ENCODE data around the gene AKR1D1. TPM values are rescaled to one million over a fixed set of nuclear protein-coding genes. Genes with fewer than 3 reads are reported as not detected.

Gene AKR1D1
- total and polyA plus RNA-seq, 2 of the 13 experiments (the other 11 are each of a cell fraction or from before 2014, with no cell fraction given), result 6.9 to 37.0 TPM

DNA sequence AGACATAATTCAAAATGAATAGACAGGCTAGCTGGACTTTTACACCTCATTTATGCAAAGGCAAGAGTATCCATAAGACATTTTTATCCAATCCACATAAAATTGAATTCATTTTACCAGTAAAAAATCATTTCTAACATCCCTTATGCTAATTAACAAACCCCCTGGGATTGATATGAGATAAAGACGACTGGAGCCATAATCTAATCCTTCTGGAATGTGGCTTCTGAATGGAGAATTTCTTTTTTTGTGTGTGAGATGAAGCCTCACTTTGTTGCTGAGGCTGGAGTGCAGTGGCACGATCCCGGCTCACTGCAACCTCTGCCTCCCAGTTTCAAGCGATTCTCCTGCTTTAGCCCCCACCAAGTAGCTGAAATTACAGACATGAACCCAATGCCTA lies 90.4 kb downstream of the AKR1D1 start:
- no peak overlapping the region for H3K4me3 ChIP-seq (replicated peaks in 1 of 3; ENCODE audit: insufficient read depth in 1 of 3, low read depth in 2 of 3, low read length in 3 of 3)
- ATAC-seq, result no peak
- in situ Hi-C loops (cut with HindIII; ENCODE audit: extremely low pct_ligation_motif_present, low pct_unique_long_range_greater_than_20kb), result loop anchor here (10.0 kb wide), 1 partner anchor 298 kb away; the partner anchor contains the start of gene TRIM24
- H3K79me2 ChIP-seq (ENCODE audit: insufficient read depth, low read length), result no peaks in the 10 kb centered on the region
- no peak for DNase-seq (ENCODE audit: low spot score)
- no peaks in the 10 kb centered on the region for H3K27me3 ChIP-seq (ENCODE audit: control insufficient read depth in 1 of 2, insufficient read depth in 2 of 2, low read length in 2 of 2)
- no peak overlapping the region for H3K9ac ChIP-seq (ENCODE audit: insufficient read depth, low read depth, low read length)
- H3K9me3 ChIP-seq (ENCODE audit: low read length), result peaks cover 26% of the 10 kb centered on the region
- ChIA-PET CTCF (ENCODE audit: low intra/inter-chr PET ratio, low total read pairs) (no interaction called here), POLR2A (no interaction called here)
- no peak for FAIRE-seq
- no TSS peak for BruUV-seq (replicated peaks)
- H3K4me2 ChIP-seq (ENCODE audit: low read depth, low read length), result no peak overlapping the region
- 99% methylated on average over 4 of the region's 4 CpGs for WGBS (ENCODE audit: low lambda C conversion rate)
- no peak overlapping the region for H2AFZ ChIP-seq (ENCODE audit: low read length)
- H4K20me1 ChIP-seq (ENCODE audit: insufficient read depth, low read length), result no peaks in the 10 kb centered on the region
- intact Hi-C loops (cut with micrococcal nuclease; ENCODE audit: unreplicated experiment), result loop anchor here (10.0 kb wide), 3 partner anchors 68 to 218 kb away; no protein-coding TSS in a partner anchor
- H3K36me3 ChIP-seq (replicated peaks in 1 of 2; ENCODE audit: control insufficient read depth in 1 of 2, insufficient read depth in 2 of 2, low read length in 2 of 2), result no peaks in the 10 kb centered on the region
- peaks cover 60% of the 10 kb centered on the region for H3K4me1 ChIP-seq (ENCODE audit: insufficient read depth, low read length)
- no peak overlapping the region for H3K27ac ChIP-seq (ENCODE audit: extremely low read length, insufficient read depth, low read length)
- TF ChIP-seq, protein P1, sequence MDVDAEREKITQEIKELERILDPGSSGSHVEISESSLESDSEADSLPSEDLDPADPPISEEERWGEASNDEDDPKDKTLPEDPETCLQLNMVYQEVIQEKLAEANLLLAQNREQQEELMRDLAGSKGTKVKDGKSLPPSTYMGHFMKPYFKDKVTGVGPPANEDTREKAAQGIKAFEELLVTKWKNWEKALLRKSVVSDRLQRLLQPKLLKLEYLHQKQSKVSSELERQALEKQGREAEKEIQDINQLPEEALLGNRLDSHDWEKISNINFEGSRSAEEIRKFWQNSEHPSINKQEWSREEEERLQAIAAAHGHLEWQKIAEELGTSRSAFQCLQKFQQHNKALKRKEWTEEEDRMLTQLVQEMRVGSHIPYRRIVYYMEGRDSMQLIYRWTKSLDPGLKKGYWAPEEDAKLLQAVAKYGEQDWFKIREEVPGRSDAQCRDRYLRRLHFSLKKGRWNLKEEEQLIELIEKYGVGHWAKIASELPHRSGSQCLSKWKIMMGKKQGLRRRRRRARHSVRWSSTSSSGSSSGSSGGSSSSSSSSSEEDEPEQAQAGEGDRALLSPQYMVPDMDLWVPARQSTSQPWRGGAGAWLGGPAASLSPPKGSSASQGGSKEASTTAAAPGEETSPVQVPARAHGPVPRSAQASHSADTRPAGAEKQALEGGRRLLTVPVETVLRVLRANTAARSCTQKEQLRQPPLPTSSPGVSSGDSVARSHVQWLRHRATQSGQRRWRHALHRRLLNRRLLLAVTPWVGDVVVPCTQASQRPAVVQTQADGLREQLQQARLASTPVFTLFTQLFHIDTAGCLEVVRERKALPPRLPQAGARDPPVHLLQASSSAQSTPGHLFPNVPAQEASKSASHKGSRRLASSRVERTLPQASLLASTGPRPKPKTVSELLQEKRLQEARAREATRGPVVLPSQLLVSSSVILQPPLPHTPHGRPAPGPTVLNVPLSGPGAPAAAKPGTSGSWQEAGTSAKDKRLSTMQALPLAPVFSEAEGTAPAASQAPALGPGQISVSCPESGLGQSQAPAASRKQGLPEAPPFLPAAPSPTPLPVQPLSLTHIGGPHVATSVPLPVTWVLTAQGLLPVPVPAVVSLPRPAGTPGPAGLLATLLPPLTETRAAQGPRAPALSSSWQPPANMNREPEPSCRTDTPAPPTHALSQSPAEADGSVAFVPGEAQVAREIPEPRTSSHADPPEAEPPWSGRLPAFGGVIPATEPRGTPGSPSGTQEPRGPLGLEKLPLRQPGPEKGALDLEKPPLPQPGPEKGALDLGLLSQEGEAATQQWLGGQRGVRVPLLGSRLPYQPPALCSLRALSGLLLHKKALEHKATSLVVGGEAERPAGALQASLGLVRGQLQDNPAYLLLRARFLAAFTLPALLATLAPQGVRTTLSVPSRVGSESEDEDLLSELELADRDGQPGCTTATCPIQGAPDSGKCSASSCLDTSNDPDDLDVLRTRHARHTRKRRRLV (CRISPR knock-in tag; IDR thresholded peaks at IDR 0.05), result no peak
- TF ChIP-seq ZC3H13 (CRISPR knock-in tag; IDR thresholded peaks at IDR 0.05) (no peak), ZNF280D (CRISPR knock-in tag; IDR thresholded peaks at IDR 0.05) (no peak), ZNF207 (IDR thresholded peaks at IDR 0.05; ENCODE audit: borderline replicate concordance) (no peak)
- TF ChIP-seq, protein P2, sequence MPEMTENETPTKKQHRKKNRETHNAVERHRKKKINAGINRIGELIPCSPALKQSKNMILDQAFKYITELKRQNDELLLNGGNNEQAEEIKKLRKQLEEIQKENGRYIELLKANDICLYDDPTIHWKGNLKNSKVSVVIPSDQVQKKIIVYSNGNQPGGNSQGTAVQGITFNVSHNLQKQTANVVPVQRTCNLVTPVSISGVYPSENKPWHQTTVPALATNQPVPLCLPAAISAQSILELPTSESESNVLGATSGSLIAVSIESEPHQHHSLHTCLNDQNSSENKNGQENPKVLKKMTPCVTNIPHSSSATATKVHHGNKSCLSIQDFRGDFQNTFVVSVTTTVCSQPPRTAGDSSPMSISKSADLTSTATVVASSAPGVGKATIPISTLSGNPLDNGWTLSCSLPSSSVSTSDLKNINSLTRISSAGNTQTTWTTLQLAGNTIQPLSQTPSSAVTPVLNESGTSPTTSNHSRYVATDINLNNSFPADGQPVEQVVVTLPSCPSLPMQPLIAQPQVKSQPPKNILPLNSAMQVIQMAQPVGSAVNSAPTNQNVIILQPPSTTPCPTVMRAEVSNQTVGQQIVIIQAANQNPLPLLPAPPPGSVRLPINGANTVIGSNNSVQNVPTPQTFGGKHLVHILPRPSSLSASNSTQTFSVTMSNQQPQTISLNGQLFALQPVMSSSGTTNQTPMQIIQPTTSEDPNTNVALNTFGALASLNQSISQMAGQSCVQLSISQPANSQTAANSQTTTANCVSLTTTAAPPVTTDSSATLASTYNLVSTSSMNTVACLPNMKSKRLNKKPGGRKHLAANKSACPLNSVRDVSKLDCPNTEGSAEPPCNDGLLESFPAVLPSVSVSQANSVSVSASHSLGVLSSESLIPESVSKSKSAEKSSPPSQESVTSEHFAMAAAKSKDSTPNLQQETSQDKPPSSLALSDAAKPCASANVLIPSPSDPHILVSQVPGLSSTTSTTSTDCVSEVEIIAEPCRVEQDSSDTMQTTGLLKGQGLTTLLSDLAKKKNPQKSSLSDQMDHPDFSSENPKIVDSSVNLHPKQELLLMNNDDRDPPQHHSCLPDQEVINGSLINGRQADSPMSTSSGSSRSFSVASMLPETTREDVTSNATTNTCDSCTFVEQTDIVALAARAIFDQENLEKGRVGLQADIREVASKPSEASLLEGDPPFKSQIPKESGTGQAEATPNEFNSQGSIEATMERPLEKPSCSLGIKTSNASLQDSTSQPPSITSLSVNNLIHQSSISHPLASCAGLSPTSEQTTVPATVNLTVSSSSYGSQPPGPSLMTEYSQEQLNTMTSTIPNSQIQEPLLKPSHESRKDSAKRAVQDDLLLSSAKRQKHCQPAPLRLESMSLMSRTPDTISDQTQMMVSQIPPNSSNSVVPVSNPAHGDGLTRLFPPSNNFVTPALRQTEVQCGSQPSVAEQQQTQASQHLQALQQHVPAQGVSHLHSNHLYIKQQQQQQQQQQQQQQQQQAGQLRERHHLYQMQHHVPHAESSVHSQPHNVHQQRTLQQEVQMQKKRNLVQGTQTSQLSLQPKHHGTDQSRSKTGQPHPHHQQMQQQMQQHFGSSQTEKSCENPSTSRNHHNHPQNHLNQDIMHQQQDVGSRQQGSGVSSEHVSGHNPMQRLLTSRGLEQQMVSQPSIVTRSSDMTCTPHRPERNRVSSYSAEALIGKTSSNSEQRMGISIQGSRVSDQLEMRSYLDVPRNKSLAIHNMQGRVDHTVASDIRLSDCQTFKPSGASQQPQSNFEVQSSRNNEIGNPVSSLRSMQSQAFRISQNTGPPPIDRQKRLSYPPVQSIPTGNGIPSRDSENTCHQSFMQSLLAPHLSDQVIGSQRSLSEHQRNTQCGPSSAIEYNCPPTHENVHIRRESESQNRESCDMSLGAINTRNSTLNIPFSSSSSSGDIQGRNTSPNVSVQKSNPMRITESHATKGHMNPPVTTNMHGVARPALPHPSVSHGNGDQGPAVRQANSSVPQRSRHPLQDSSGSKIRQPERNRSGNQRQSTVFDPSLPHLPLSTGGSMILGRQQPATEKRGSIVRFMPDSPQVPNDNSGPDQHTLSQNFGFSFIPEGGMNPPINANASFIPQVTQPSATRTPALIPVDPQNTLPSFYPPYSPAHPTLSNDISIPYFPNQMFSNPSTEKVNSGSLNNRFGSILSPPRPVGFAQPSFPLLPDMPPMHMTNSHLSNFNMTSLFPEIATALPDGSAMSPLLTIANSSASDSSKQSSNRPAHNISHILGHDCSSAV (CRISPR knock-in tag; IDR thresholded peaks at IDR 0.05; ENCODE audit: borderline replicate concordance), result no peak

All from HepG2 (cell line).